ENCODE data around the gene CSTA. TPM values are rescaled to one million over a fixed set of nuclear protein-coding genes. Genes with fewer than 3 reads are reported as not detected.

CSTA gene
- total and polyA plus RNA-seq, 2 of the 13 experiments (the other 11 are each of a cell fraction or from before 2014, with no cell fraction given) = 3.9 to 11.0 TPM

- DNase-seq (ENCODE audit: low spot score) (no peak), FAIRE-seq (no peak), ATAC-seq (no peak)
- in situ Hi-C loops (cut with HindIII; ENCODE audit: extremely low pct_ligation_motif_present, low pct_unique_long_range_greater_than_20kb) = loop anchor here (10.0 kb wide), 1 partner anchor 246 kb away; no protein-coding TSS in a partner anchor
- H3K9ac ChIP-seq (ENCODE audit: insufficient read depth, low read depth, low read length) = no peak overlapping the region
- TF ChIP-seq REST (IDR thresholded peaks at IDR 0.05; ENCODE audit: borderline replicate concordance in 1 of 2, low read depth in 1 of 2, low read length in 2 of 2) = no peak
- TF ChIP-seq ZSCAN12 (CRISPR knock-in tag; IDR thresholded peaks at IDR 0.05) = no peak
- no peak for TF ChIP-seq MEF2D (CRISPR knock-in tag; IDR thresholded peaks at IDR 0.05)
- no peak for TF ChIP-seq ZNF577 (CRISPR knock-in tag; IDR thresholded peaks at IDR 0.05; ENCODE audit: borderline replicate concordance, low read depth)
- no peak for TF ChIP-seq ZNF101 (CRISPR knock-in tag; IDR thresholded peaks at IDR 0.05; ENCODE audit: borderline replicate concordance, low read depth)
- no peak for TF ChIP-seq PAXIP1 (CRISPR knock-in tag; conservative IDR thresholded peaks at IDR 0.05)
- no peaks in the 10 kb centered on the region for H3K36me3 ChIP-seq (replicated peaks in 1 of 2; ENCODE audit: control insufficient read depth in 1 of 2, insufficient read depth in 2 of 2, low read length in 2 of 2)
- H4K20me1 ChIP-seq (ENCODE audit: insufficient read depth, low read length) = no peaks in the 10 kb centered on the region
- H3K4me1 ChIP-seq (ENCODE audit: insufficient read depth, low read length) = no peaks in the 10 kb centered on the region
- no peak overlapping the region for H3K4me2 ChIP-seq (ENCODE audit: low read depth, low read length)
- POLR2A ChIA-PET = no interaction called here
- no peak overlapping the region for H3K27ac ChIP-seq (ENCODE audit: extremely low read length, insufficient read depth, low read length)
- BruUV-seq (replicated peaks) = no TSS peak
- whole genome bisulfite sequencing (ENCODE audit: low lambda C conversion rate) = 85% methylated on average over 5 of the region's 5 CpGs
- no peaks in the 10 kb centered on the region for H3K27me3 ChIP-seq (ENCODE audit: control insufficient read depth in 1 of 2, insufficient read depth in 2 of 2, low read length in 2 of 2)
- intact Hi-C loops (cut with micrococcal nuclease; ENCODE audit: unreplicated experiment) = no loop called here
- no peaks in the 10 kb centered on the region for H3K9me3 ChIP-seq (ENCODE audit: low read length)
- no peaks in the 10 kb centered on the region for H3K79me2 ChIP-seq (ENCODE audit: insufficient read depth, low read length)
- CTCF ChIA-PET (ENCODE audit: low intra/inter-chr PET ratio, low total read pairs) = no interaction called here
- H2AFZ ChIP-seq (ENCODE audit: low read length) = no peak overlapping the region
- no peak overlapping the region for H3K4me3 ChIP-seq (replicated peaks in 1 of 3; ENCODE audit: insufficient read depth in 1 of 3, low read depth in 2 of 3, low read length in 3 of 3)
Observed at GRCh38 chr3:122350814-122351418, 25.9 kb downstream of the CSTA start.

Measured in HepG2 (cell line).